Activated T-cell treated with anti-CD3 and anti-CD28 coated beads for 48 hours (primary cell): Measurements from ENCODE around the gene MCRIP1.
"Not testable (repeated sequence)": the region's sequence is repeated elsewhere in the genome, so short reads cannot be mapped to it uniquely, and the experiment has no call there.

Experiments used
- DNase-seq: peaks from one replicate; pipeline ENCODE4 v3.0.0-alpha.2; 2020; ENCODE audit warnings: low read depth

MCRIP1 gene

DNA sequence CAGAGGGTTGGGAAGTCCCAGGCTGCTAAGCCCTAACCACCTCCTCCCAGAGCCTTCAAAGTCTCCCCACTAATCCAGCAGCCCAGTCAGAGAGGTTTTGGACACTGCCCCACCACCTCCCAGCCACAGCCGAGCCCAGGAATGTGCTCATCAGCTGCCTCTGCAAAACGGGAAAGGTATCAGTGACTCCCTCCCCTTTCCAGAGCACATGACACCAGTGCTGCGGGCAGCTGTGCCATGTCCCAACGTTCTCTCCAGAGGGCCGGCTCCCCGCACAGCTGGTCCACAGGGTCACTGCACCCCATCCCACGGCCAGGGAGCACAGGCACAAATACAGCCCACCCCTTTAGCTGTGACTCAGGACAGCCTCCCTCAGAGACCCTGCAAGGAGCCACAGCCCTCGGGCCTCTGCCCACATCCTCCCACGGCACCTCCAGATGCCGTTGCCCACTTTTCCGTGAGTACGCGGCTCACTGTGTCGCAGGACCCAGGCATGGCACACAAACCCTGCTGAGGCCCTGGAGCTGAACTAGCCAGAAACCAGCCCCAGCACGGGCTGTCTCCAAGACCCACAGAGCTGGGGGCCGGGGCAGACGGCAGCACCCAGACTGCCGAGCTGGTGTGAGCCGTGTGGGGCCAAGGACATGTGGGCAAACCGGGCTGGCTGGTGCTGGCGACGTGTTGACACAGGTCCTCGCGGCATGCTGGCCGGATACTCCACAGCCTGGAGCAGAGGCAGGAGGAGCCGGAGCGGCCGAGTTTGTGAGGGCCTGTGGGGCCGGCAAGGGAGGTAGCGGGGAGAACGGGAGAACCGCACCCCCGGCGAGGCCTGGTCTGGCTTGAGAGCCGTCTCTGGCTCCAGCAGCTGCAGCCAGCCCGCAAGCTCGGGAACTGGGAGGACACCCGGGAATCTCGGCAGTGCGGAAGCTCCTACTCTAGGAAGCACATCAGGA is 8.0 kb upstream of the MCRIP1 start:
- DNase-seq = no peak

DNA sequence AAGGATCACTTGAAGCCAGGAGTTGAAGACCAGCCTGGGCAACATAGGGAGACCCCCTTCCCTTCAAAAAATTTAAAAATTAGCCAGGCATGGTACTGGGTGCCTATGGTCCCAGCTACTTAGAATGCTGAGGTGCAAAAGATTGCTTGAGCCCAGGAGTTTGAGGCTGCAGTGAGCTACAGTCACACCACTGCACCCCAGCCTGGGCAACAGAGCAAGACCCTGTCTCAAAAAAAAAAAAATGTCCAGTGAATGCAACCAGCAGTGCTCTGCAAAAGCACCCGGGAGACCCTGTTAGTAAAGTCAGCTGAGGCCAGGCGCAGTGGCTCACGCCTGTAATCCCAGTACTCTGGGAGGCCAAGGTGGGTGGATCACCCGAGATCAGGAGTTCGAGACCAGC is 7.0 kb upstream of the MCRIP1 start:
- not testable (repeated sequence) for DNase-seq

DNA sequence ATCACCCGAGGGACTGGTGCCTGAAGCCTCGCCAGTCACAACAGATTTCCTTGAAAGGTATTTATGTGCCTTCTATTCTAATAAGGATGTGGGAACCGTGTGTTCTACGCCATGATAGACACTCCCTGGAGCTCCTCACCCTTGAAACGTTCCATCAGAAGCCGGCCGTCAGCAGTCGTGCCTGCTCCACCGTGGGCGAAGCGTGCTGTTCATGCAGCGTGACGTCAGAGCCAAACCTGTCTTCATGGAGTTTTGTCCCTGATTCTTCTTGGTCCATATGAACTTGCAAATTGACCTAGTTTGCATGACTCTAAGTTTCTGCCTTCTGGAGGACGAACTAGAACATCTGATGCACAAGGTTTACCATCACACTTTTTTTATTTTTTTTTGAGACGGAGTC is 6.2 kb upstream of the MCRIP1 start:
- DNase-seq = no peak

DNA sequence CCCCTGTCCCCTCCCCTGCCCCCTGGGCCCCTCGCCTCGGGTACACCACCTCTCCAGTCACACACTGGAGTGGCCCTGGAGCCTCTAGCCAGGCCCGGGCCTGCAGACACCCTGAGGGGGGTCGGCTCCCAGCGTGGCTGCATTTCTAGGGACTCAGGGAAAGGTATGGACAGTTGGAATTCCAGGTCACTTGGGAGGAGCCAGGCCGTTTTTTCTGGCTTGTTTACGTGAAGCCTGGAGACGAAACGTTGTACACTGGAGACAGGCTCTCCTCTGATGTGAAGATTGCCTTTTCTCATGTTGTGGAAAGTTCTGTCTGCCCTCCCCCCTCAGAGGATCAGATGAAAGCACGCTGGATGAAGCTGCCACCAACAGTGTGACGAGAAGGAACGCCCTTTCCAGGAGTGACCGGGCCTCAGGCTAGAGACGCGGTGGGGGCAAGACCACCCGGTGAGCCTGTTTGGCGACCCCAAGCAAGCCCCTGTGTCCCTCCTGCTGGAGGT is 5.7 kb upstream of the MCRIP1 start:
- no peak for DNase-seq

DNA sequence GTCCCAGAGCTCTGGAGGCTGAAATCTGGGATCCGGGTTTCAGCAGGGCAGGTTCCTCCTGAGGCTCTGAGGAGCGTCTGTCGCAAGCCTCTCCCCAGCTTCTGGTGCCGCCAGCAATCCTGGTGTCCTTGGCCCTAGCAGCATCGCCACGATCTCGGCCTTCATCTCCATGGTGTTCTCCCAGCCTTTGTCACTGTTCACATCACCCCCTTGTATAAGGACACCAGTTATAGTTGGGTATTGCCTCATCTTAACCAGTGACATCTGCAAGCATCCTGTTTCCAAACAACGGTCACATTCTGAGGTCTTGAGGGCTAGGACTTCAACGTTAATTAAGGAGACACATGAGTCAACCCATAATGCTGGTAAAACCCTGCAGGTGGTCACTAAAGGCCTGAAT is 4.5 kb upstream of the MCRIP1 start:
- DNase-seq = no peak

DNA sequence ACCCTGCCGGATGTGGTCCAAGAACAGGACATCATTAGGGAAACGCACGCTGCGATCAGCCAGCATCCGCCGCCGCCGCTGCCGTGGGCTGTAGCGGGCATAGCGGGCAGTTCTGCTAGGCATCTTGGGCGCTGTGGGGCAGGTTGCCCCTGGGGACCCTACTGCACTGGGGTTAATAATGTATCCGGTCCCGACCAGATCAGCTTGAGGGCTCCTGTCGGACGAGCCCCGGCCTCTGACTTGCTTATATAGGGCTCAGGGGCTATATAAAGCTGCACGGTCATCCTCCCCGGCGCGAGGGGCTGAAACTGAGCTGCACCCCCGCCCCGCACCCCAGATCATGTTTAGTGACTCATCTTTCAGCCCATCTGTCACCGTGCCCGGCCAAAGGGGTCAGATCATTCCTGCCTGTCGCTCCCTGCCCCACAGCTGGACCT is 1.8 kb upstream of the MCRIP1 start, which contains the start of gene PPP1R27:
PPP1R27 (minus strand) TSS at position 220 of the 437 bp plus-strand sequence; CDS start at position 123, 97 bp downstream.
- no peak for DNase-seq

DNA sequence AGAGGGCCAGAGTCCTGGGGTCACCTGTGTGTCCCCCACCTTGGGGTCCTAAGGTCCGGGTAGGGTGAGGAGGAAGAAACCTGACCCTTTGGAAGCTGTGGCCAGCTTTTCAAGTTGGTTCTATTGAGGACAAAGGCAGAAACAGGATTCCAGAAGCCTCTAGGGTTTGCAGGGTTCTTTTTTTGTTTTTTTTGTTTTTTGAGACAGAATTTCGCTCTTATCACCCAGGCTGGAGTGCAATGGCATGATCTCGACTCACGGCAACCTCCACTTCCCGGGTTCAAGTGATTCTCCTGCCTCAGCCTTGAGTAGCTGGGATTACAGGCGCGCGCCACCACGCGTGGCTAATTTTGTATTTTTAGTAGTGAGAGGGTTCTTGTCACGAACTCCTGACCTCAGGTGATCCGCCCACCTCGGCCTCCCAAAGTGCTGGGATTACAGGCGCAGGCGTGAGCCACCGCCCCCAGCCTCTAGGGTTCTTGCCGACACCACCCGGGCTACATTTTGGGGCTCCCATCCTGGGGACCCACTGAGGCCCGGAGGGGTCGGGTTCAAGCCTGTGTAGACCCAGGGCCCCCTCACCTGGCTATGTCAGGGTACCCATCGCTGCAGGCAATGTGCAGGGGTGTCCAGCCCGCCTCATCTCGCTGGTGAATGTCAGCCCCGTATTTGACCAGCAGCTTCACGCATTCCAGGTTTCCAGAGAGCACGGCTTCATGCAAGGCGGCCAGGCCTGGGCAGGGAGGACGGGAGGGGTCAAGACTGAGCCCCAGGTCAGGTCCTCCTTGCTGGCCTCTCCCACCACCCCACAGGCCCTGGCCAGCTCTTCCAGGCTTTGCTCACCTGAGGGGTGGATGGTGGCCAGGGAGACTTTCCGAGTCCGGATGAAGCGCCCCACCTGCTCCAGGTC is 1.1 kb upstream of the MCRIP1 start:
- no peak for DNase-seq

DNA sequence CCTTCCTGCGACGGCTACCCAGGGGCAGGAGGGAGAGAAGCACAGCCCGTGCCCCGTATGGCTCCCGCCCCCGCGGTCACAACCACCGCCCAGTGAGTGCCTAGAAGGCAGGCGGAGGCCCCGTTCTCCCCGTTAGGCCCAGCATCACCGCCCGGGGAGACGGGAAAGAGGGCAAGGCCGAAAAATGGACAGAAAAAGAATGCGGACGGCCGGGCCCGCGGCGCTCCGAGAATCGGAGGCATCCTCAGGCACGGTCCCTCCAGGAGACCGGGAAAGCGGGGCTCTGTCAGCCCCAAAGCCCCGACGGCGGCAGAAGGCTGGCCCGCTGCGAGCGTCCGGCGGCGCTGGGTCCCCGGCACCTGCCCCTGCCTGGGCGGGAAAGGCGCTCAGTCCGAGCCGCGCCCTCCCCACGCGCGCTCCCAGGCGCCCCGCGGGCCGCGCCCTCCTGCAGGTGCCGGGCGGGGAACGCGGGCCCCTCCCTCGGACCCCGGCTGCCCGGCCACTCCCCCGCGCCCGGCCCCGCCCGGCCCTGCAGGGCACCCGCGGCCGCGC is 407 bp downstream of the MCRIP1 start:
- DNase-seq = peak; percentile 50

DNA sequence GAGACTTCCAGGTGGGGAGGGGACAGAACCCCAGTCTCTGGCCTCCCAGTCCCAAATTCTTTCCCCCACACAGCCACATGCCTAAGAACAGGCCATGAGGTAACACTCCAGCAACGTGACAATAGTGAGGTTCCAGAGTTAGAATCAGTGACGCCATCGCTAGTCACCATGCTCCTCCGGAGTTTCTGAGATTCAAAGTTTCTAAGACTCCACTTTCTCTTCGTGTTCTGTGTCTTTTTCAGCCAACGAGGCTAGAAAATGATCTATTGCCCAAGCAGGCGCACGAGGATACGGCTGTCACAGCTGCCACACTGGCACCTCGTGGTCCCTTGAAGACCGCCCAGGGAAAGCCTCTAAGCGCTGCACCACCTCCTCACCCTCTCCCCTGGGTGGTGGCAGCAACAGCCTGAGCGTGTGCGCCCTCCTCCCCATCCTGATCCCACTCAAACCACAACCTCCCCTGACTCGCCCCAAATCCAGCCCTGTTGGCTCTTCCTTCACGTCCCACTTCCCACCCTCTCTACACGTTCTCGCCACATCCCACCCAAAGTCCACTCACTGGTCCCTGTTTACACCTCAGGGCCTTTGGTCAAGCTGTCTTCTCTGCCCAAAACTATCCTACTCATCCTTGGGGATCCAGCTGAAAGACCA is 1.0 kb downstream of the MCRIP1 start:
- DNase-seq = peak; percentile 51

DNA sequence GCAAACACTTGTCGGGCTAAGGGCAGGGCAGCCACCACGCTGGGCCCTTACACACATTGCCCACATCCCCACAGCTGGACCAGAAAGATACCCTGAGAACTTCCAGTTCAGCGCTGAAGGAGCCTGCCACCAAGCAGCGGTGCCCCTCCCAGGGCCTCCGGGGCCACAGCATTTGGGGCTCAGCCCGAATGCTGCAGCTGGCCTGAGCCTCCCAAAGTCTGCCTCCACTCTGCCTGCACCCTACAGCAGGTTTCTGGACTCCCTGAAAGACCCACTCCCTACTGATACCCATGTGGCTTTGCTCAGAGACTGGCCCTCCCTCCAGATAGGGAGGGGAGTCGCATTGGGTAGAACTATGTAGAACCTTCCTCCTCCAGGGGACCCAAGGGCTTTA is 1.5 kb downstream of the MCRIP1 start:
- DNase-seq = no peak

DNA sequence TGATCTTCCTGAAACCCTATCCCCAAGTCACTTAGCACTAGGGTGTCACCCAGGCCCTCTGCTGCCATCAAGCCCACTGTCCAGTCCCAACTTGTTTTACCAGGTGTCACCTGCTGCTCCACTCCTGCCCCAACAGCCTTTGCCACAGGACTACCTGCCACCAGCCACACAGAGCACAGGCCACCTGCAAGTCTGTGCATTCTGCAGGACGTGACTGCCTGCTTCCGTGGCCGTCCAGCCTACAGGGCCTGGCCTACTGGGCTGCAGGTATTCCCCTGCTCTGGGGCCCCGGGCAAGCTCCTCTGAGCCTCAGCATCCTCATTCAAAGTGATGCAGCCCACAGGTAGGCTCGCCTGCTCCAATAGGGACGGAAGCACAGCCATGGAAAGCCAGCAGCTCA is 3.2 kb downstream of the MCRIP1 start:
- DNase-seq = no peak

DNA sequence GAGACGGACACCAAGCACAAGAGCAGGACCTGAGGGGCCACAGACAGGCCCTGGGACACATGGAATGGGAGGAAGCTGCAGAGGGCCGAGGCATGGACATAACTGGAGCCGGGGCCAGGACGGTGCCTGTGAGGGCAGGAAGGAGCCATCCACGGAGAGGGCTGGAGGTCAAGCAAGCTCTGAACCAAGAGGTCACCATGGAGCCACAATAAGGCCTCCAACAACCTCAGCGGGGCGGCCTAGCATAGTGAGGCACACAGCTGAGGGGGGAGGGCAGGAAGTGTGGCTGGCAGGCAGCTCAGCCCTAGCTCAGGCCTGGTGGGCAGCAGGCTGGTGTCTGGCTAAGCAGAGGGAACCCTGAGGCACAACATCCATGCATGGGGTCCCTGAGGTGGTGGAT is 4.4 kb downstream of the MCRIP1 start:
- DNase-seq = no peak

DNA sequence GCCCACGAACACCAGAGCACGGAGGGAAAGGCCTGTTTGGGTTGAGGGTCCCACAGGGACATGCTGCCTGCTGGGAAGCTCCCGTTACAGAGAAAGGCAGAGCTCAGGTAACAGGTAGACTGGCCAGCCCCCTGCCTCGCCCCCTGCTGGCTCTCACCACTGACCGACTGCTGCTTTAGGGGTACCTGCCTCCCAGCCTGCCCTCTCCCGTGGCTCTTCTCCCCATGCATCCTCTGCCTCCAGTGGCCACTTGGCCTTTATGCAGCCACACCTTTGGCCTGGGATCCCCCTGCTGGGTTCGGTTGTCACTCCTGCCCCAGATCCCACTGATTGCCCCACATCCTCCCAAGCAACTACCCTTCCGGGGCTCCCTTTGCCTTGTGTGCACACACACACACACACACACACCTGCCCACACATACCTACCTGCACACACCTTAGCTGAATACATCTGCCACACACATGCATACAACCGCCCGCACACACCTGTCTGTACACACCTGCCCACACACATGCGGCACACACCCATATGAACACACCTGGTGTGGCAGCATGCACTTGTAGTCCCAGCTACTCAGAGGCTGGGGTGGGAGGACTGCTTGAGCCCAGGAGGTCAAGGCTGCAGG is 7.1 kb downstream of the MCRIP1 start:
- no peak for DNase-seq

DNA sequence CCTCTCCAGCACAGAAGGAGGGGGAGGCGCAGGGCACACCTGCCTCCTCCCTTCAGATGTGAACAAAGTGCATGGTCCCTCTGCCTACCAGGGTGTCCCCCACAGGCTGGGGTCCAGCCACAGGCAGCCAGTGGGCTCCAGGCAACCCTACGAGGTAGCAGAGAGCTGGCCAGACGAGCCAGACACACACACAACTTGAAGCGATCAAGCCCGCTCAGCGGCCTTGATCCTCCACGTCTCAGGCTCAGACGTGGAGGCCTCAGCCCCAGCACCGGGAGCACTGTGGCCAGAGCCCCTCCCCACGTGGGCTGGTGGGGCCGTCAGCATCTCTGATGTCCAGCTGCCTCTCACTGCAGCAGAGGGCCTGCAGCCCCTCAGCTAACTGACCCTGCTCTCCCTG is 8.5 kb downstream of the MCRIP1 start:
- no peak for DNase-seq

DNA sequence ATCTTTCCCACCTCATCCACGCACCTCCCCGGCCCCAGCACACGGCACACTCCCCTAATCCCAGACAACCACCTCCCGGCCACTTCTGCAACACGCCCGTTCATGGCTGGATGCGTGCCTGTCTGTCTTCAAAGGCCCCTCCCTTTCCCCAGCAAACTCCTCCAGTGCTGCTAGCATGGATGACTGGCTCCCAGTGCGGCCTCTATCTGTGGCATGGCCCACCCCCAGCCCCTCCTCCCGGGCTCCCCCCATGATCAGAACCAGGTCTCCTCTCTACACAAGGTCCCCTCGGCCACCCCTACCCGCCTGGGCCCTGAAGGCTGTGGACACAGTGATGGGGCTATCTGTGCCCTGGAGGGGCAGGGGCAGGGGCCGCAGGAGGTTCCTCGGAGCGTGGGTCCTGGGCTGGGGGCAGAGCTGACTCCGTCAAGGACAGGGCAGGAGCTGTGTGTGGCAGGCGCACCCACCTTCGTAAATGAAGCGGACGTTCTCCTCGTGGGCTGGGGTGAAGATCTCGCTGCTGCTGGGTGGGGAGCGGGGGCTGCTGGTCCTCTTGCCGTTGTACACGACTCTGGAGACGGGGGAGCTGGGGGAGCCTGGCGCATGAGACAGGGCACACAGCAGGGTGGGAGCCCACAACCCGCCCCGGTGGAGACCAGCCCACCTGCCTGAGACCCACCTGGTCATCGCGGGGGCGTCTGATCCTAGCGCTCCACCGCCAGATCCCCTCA is 9.1 kb downstream of the MCRIP1 start:
- no peak for DNase-seq

DNA sequence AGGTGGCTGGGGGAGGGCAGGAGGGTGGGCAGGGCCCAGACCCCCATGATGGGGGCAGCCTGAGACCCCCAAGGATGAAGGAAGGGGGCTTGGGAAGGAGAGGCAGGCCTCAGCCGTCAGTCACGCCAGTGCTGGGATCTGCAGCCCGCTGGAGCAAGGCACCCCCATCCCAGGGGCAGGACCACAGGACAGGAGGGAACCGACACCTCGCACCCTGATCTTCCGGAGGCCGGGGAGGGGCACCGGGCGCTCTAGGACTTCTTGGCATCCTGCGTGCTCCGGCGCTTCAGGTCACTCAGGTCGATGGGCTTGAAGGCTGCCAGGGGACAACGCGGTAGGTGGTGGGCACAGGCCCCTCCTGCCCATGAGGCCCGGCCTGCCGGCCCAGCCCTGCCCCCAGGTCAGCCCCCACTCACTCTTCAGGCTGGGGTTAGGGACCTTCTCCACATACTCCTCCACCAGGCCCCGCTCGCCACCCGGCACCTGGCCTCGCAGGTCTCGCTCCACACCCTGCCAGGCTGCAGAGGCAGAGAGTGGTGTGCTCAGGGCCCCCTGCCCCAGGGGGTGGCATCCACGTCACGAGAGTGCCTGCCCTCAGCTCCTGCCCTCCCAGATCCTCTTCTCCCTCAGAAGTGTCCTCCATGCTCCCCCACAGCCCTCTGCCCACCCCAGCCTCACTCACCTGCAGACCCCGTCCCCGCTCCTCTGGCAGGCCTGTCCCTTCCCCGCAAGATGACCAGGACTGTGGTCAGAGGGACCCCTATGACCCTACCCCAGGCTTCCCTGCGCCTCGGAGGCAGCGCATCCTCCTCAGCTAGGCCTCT is 9.9 kb downstream of the MCRIP1 start:
- DNase-seq = no peak

DNA sequence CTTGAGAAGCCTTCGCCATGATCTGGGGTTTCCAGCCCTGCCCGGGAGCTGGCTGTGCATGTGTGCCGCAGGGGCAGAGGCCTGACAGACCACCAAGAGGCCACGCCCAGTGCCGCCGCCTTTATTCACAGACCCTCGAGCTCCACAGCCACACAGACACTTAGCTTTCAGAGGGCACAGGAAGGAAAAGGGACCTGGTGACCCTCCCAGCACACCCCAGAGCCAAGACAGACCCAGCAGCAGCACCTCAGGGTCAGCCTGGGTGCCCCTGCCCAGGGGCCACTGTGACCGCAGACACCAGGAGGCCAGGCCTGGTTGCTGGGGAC is 10.8 kb downstream of the MCRIP1 start:
- DNase-seq = no peak

DNA sequence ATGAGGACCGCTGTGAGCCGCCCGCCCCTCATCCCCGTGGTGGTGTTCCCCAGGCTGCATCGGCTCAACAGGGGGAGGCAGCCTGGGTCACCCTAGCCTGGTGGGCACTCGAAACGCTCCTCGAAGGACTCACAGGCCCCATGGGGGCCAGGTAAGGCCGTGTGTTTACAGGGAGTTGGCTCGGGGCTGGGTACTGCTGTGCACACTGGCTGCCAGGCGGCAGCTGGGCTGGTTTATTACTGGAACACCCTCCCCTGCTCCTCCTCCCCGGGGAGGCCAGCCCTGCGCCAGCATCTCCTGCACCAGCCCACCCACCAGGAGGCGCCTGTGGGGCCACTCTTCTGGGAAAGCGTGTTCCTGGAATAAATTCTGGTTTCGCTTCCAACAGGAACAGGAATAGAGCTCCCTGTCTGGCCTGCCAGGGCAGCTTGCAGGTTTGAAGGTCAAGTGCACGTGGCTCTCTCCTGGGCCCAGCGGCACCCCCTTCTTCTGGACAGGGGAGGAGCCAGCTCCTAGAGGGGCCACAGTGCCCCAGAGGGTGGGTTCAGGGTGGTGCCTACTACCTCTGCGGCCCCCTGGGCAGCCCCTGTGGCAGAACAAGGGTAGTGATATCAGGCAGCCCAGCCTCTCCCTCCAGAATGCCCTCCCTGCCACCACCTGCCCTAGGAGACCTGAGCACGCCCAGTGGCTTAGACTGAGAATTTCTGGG is 11.3 kb downstream of the MCRIP1 start:
- no peak for DNase-seq

DNA sequence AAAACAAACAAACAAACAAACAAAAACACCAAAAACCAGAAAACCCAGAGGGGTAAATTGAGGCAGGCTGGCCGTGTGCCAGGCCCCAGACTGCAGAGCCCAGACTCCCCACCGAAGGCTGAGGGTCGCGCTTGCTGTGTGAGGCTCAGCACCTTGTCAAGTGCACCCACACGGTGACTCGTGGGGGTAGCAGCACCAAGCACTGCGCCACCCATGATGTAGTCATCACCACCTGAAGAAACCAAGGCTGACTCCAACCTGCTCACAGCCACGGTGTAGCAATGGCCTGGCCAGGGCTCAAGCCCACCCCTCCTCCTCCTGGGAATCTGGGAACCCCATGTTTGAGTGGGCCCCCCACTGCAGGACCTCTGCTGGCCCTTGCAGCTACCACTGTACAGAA is 11.9 kb downstream of the MCRIP1 start:
- DNase-seq = no peak
